Endothelial cell of umbilical vein (primary cell): ENCODE data around the gene CDC42EP5. TPM values are rescaled to one million over a fixed set of nuclear protein-coding genes. Genes with fewer than 3 reads are reported as not detected.

Experiments used
- BruUV-seq: library from RNA; stranded (reverse); fragments of 400-500 nt; replicated peaks from 2 replicates; lab custom pipeline; 2021; lab: Mats Ljungman, UMichigan
- CTCF ChIA-PET: fragments of 300-600, 350-600 bp; sonication (Branson Sonifier 250); formaldehyde crosslinking; loops from one replicate; lab custom pipeline; 2021; ENCODE audit warnings: antibody characterized with exemption, inconsistent platforms; lab: Charles Lee
- POLR2A ChIA-PET: fragments of 300-600, 350-600 bp; sonication (Branson Sonifier 250); formaldehyde crosslinking; loops from one replicate; lab custom pipeline; 2021; ENCODE audit warnings: antibody characterized with exemption, inconsistent platforms; lab: Charles Lee
- DNase-seq: peaks from one replicate; pipeline ENCODE4 v3.0.0-alpha.2; 2011; ENCODE audit warnings: low read depth, low spot score
- FAIRE-seq: peaks from 2 replicates; lab custom pipeline; 2011; peaks lifted over from hg19 to GRCh38; lab: Jason Lieb, UNC
- H2AFZ ChIP-seq: 2 replicates; pipeline ENCODE4 v1.6.0; 2012; ENCODE audit warnings: low read depth, low read length, control low read depth, inconsistent platforms
- H3K27ac ChIP-seq: 2 replicates; pipeline ENCODE4 v1.5.1; 2011; ENCODE audit warnings: low read depth, mild to moderate bottlenecking, control low read depth, low read length, moderate library complexity; ENCODE audit not compliant: insufficient read depth
- H3K27me3 ChIP-seq, 2 experiments: 2 replicates each; pipeline versions ENCODE4 v1.6.0 to v1.6.1; 2011; ENCODE audit warnings: low read length in 2 of 2, mixed read lengths in 1 of 2; ENCODE audit not compliant: control insufficient read depth in 2 of 2, insufficient read depth in 2 of 2
- H3K36me3 ChIP-seq, 2 experiments: 2 replicates in 1 of 2; 3 replicates in 1 of 2; pipeline ENCODE4 v1.5.1; 2011; ENCODE audit warnings: low read length in 2 of 2, mild to moderate bottlenecking in 1 of 2, moderate library complexity in 1 of 2; ENCODE audit not compliant: control insufficient read depth in 2 of 2, insufficient read depth in 2 of 2; ENCODE audit errors: extremely low read depth in 1 of 2
- H3K4me1 ChIP-seq: 3 replicates; pipeline ENCODE4 v1.5.1; 2011; ENCODE audit warnings: mild to moderate bottlenecking, low read length; ENCODE audit not compliant: control insufficient read depth, insufficient read depth; ENCODE audit errors: extremely low read depth
- H3K4me2 ChIP-seq: 2 replicates; pipeline ENCODE4 v1.6.1; 2011; ENCODE audit warnings: low read length, control low read depth, mixed read lengths; ENCODE audit not compliant: insufficient read depth
- H3K4me3 ChIP-seq, 3 experiments: fragments of 200-600 bp in 1 of 3; sonication (generic), shearing (Covaris generic) in 1 of 3; replicated peaks in 1 of 3; 2 replicates each; pipeline ENCODE4 v1.5.1; 2011 to 2016; ENCODE audit warnings: control low read depth in 3 of 3, low read length in 3 of 3, mild to moderate bottlenecking in 2 of 3, inconsistent platforms in 1 of 3, low read depth in 1 of 3, moderate library complexity in 1 of 3; ENCODE audit not compliant: insufficient read depth in 1 of 3
- H3K79me2 ChIP-seq: 2 replicates; pipeline ENCODE4 v1.6.0; 2012; ENCODE audit warnings: low read length, inconsistent platforms; ENCODE audit not compliant: control insufficient read depth, insufficient read depth
- H3K9ac ChIP-seq: replicated peaks from 2 replicates; pipeline ENCODE3; 2011; ENCODE audit warnings: low read length, control low read depth; ENCODE audit not compliant: insufficient read depth; ENCODE audit errors: extremely low read depth
- H3K9me1 ChIP-seq: replicated peaks from 3 replicates; pipeline ENCODE4 v1.6.0; 2011; ENCODE audit warnings: mild to moderate bottlenecking, low read length; ENCODE audit not compliant: control insufficient read depth, insufficient read depth; ENCODE audit errors: extremely low read depth
- H3K9me3 ChIP-seq: replicated peaks from 2 replicates; pipeline ENCODE4 v1.5.1; 2012; ENCODE audit warnings: low read length, inconsistent platforms; ENCODE audit not compliant: control insufficient read depth, insufficient read depth
- H4K20me1 ChIP-seq: replicated peaks from 2 replicates; pipeline ENCODE3; 2011; ENCODE audit warnings: mild to moderate bottlenecking, low read length; ENCODE audit not compliant: control insufficient read depth, insufficient read depth; ENCODE audit errors: extremely low read depth
- CTCF ChIP-seq, 2 donors: IDR thresholded peaks; 1 replicate in 1 of 2; 2 replicates in 1 of 2; pipeline ENCODE4 v1.5.1; 2011; ENCODE audit warnings: low read length in 2 of 2, mild to moderate bottlenecking in 2 of 2, moderate library complexity in 2 of 2, control low read depth in 1 of 2, inconsistent platforms in 1 of 2, low read depth in 1 of 2; ENCODE audit not compliant: insufficient read depth in 1 of 2; ENCODE audit errors: extremely low read depth in 1 of 2
- EZH2 ChIP-seq: IDR thresholded peaks from 2 replicates; pipeline ENCODE4 v1.6.1; 2012; ENCODE audit warnings: borderline replicate concordance, low read depth, mild to moderate bottlenecking, moderate library complexity, low read length, inconsistent platforms; ENCODE audit not compliant: severe bottlenecking
- GATA2 ChIP-seq: IDR thresholded peaks from 2 replicates; pipeline ENCODE4 v1.7.0; 2011; ENCODE audit warnings: low read depth, mild to moderate bottlenecking, moderate library complexity, mixed read lengths, low read length; ENCODE audit not compliant: insufficient read length, insufficient read depth
- MAX ChIP-seq: IDR thresholded peaks from 2 replicates; pipeline ENCODE4 v1.6.1; 2011; ENCODE audit not compliant: insufficient read depth, insufficient read length
- POLR2A ChIP-seq: IDR thresholded peaks from 2 replicates; pipeline ENCODE4 v1.6.1; 2012; ENCODE audit warnings: low read depth, mild to moderate bottlenecking, control low read depth, low read length
- POLR2AphosphoS5 ChIP-seq: IDR thresholded peaks from 2 replicates; pipeline ENCODE4 v1.6.1; 2012; ENCODE audit warnings: low read depth, mild to moderate bottlenecking, control low read depth, low read length, moderate library complexity; ENCODE audit not compliant: insufficient read depth
- dilution Hi-C: fragments of 300-500 bp; cut with MboI; formaldehyde crosslinking; loops from one replicate; pipeline ENCODE4 v1.15.0; 2019; ENCODE audit warnings: low sequenced_read_pairs; ENCODE audit not compliant: extremely low pct_ligation_motif_present
- intact Hi-C: fragments of 100-400 bp; cut with micrococcal nuclease; formaldehyde crosslinking; loops from one replicate; pipeline ENCODE4 v1.10.0; 2022
- polyA plus RNA-seq, 4 experiments: library from polyadenylated mRNA; depleted of rRNA in 3 of 4; stranded (reverse) in 3 of 4; unstranded in 1 of 4; fragments of >200 nt; gene quantifications; 2 replicates each; pipeline versions ENCODE4 v1.2.1 to v1.2.3, GENCODE V29; 2011 to 2012; ENCODE audit warnings: missing spikeins in 1 of 4
- total RNA-seq: library from RNA; stranded (reverse); gene quantifications from 2 replicates; pipeline ENCODE4 v1.2.3, GENCODE V29; 2021

The CDC42EP5 gene
- total and polyA plus RNA-seq, 2 donors (not counting 3 experiments of a cell fraction or from before 2014, with no cell fraction given) = 37.3 to 85.5 TPM

- peak; percentile 83 for FAIRE-seq
- Histone ChIP-seq H3K4me3 (no peak overlapping the region), H3K36me3 (no peaks in the 10 kb centered on the region), H3K4me2 (no peak overlapping the region), H4K20me1 (no peaks in the 10 kb centered on the region), H3K79me2 (no peaks in the 10 kb centered on the region), H2AFZ (no peak overlapping the region), H3K9me1 (no peaks in the 10 kb centered on the region), H3K9me3 (no peaks in the 10 kb centered on the region), H3K27ac (peak overlapping the region; percentile 66), H3K4me1 (peaks cover 43% of the 10 kb centered on the region), H3K9ac (peak overlapping the region; percentile 27), H3K27me3 (no peaks in the 10 kb centered on the region)
- BruUV-seq = TSS peak; percentile 62
- dilution Hi-C loops = no loop called here
- CTCF ChIA-PET = no interaction called here
- TF ChIP-seq POLR2A = no peak
- no peak for TF ChIP-seq MAX
- TF ChIP-seq GATA2 = peak; percentile 12
- no peak for TF ChIP-seq CTCF (IDR thresholded peaks at IDR 0.05; ENCODE audit: extremely low read depth in 1 of 2, insufficient read depth in 1 of 2, low read depth in 1 of 2, low read length in 2 of 2)
- TF ChIP-seq POLR2AphosphoS5 = no peak
- TF ChIP-seq EZH2 = no peak
- DNase-seq = peak; percentile 37
- POLR2A ChIA-PET = no interaction called here
- intact Hi-C loops = no loop called here
These were observed 48.1 kb upstream of the CDC42EP5 start for GRCh38 chr19:54521022-54521859.
